Measurements from ENCODE around the gene PCDHGB6.

The PCDHGB6 gene

GRCh38 chr5:141440341-141440740 is 32.5 kb downstream of the PCDHGB6 start:
- H3K4me1 ChIP-seq (ENCODE audit: insufficient read depth, low read length, poor library complexity, severe bottlenecking) = no peaks in the 10 kb centered on the region
- no peak overlapping the region for H3K4me2 ChIP-seq (ENCODE audit: low read depth, low read length, poor library complexity, severe bottlenecking)

GRCh38 chr5:141441571-141442170 is 33.9 kb downstream of the PCDHGB6 start:
- Histone ChIP-seq H3F3A (ENCODE audit: low read depth) (no peaks in the 10 kb centered on the region), H3K4me2 (ENCODE audit: low read depth, low read length, poor library complexity, severe bottlenecking) (no peak overlapping the region), H3K4me1 (ENCODE audit: insufficient read depth, low read length, poor library complexity, severe bottlenecking) (no peaks in the 10 kb centered on the region), H2AFZ (ENCODE audit: low read length) (no peak overlapping the region), H3K79me2 (ENCODE audit: insufficient read depth, low read length) (no peaks in the 10 kb centered on the region), H3K36me3 (ENCODE audit: insufficient read depth, low read length) (no peaks in the 10 kb centered on the region), H3K27me3 (ENCODE audit: insufficient read depth, low read length, poor library complexity, severe bottlenecking) (no peaks in the 10 kb centered on the region), H3K9me2 (replicated peaks; ENCODE audit: low read depth, low read length) (no peaks in the 10 kb centered on the region), H4K20me1 (ENCODE audit: insufficient read depth, low read length, poor library complexity, severe bottlenecking) (no peaks in the 10 kb centered on the region), H3K9me3 (ENCODE audit: insufficient read depth, low read depth, low read length) (no peaks in the 10 kb centered on the region), H3K4me3 (ENCODE audit: low read length, poor library complexity, severe bottlenecking) (no peak overlapping the region), H3K9ac (ENCODE audit: low read depth, low read length, poor library complexity, severe bottlenecking) (no peak overlapping the region)
- TF ChIP-seq CTCF (conservative IDR thresholded peaks at IDR 0.05; ENCODE audit: low read length) = no peak
- TF ChIP-seq EZH2phosphoT487 (IDR thresholded peaks at IDR 0.05; ENCODE audit: borderline replicate concordance) = no peak

More at GRCh38 chr5:141440341-141440740, 32.5 kb downstream of the PCDHGB6 start:
- H3K79me2 ChIP-seq (ENCODE audit: insufficient read depth, low read length) = no peaks in the 10 kb centered on the region
- no peaks in the 10 kb centered on the region for H3F3A ChIP-seq (ENCODE audit: low read depth)
- H3K9ac ChIP-seq (ENCODE audit: low read depth, low read length, poor library complexity, severe bottlenecking) = no peak overlapping the region
- H2AFZ ChIP-seq (ENCODE audit: low read length) = no peak overlapping the region
- H4K20me1 ChIP-seq (ENCODE audit: insufficient read depth, low read length, poor library complexity, severe bottlenecking) = no peaks in the 10 kb centered on the region
- no peak overlapping the region for H3K4me3 ChIP-seq (ENCODE audit: low read length, poor library complexity, severe bottlenecking)
- TF ChIP-seq EZH2phosphoT487 (IDR thresholded peaks at IDR 0.05; ENCODE audit: borderline replicate concordance) (no peak), CTCF (conservative IDR thresholded peaks at IDR 0.05; ENCODE audit: low read length) (no peak)
- no peaks in the 10 kb centered on the region for H3K9me3 ChIP-seq (ENCODE audit: insufficient read depth, low read depth, low read length)
- no peaks in the 10 kb centered on the region for H3K36me3 ChIP-seq (ENCODE audit: insufficient read depth, low read length)
- H3K27me3 ChIP-seq (ENCODE audit: insufficient read depth, low read length, poor library complexity, severe bottlenecking) = no peaks in the 10 kb centered on the region
- no peaks in the 10 kb centered on the region for H3K9me2 ChIP-seq (replicated peaks; ENCODE audit: low read depth, low read length)

Measured in Loucy (cell line).